A673 (cell line): ENCODE results near the gene EDN1. TPM values are rescaled to one million over a fixed set of nuclear protein-coding genes. Genes with fewer than 3 reads are reported as not detected.

Source experiments
- BruUV-seq: library from RNA; stranded (reverse); fragments of 400-500 nt; replicated peaks from 2 replicates; lab custom pipeline; 2021; lab: Mats Ljungman, UMichigan
- CTCF ChIA-PET: fragments of 300-600 bp; sonication (Branson Sonifier 250); formaldehyde crosslinking; loops from one replicate; lab custom pipeline; 2022; ENCODE audit warnings: antibody characterized with exemption; lab: Charles Lee
- POLR2A ChIA-PET: fragments of 300-600 bp; sonication (Branson Sonifier 250); formaldehyde crosslinking; loops from one replicate; lab custom pipeline; 2022; ENCODE audit warnings: antibody characterized with exemption; ENCODE audit not compliant: low non-redundant PET; lab: Charles Lee
- DNase-seq: peaks from one replicate; pipeline ENCODE4 v3.0.0-alpha.2; 2015; ENCODE audit warnings: low spot score
- H3K27ac ChIP-seq: fragments of 200-600 bp; sonication (generic); 2 replicates; pipeline ENCODE4 v1.5.1; 2016; ENCODE audit warnings: mixed run types, low read depth, mild to moderate bottlenecking, mixed read lengths, antibody characterized with exemption, low read length; ENCODE audit not compliant: poor library complexity, severe bottlenecking
- H3K27me3 ChIP-seq: fragments of 200-600 bp; sonication (generic); replicated peaks from 2 replicates; pipeline ENCODE4 v1.6.1; 2017; ENCODE audit warnings: mixed run types, low read depth, mild to moderate bottlenecking, mixed read lengths, antibody characterized with exemption, low read length; ENCODE audit not compliant: insufficient read depth, poor library complexity
- H3K36me3 ChIP-seq: fragments of 200-600 bp; sonication (generic); 2 replicates; pipeline ENCODE4 v1.6.1; 2016; ENCODE audit warnings: mixed run types, mild to moderate bottlenecking, mixed read lengths, antibody characterized with exemption, low read length; ENCODE audit not compliant: insufficient read depth, poor library complexity, severe bottlenecking
- H3K4me1 ChIP-seq: fragments of 200-600 bp; sonication (generic); 2 replicates; pipeline ENCODE4 v1.6.1; 2017; ENCODE audit warnings: mixed run types, mild to moderate bottlenecking, mixed read lengths, antibody characterized with exemption, low read length; ENCODE audit not compliant: insufficient read depth, poor library complexity, severe bottlenecking
- H3K4me3 ChIP-seq: fragments of 200-600 bp; sonication (generic); 2 replicates; pipeline ENCODE4 v1.5.1; 2016; ENCODE audit warnings: low read depth, mixed run types, mild to moderate bottlenecking, mixed read lengths, low read length; ENCODE audit not compliant: poor library complexity, severe bottlenecking
- H3K9me3 ChIP-seq: fragments of 200-600 bp; sonication (generic); 2 replicates; pipeline ENCODE4 v1.6.1; 2016; ENCODE audit warnings: mixed run types, low read depth, mild to moderate bottlenecking, mixed read lengths, antibody characterized with exemption, low read length; ENCODE audit not compliant: poor library complexity, severe bottlenecking
- CTCF ChIP-seq: fragments of 300-800, 200-600 bp; sonication (generic); conservative IDR thresholded peaks from 2 replicates; pipeline ENCODE4 v1.5.1; 2017; ENCODE audit warnings: low read depth, mild to moderate bottlenecking, antibody characterized with exemption, low read length, moderate library complexity, mixed read lengths
- EZH2 ChIP-seq: fragments of 200-600 bp; sonication (generic); IDR thresholded peaks from 2 replicates; pipeline ENCODE4 v1.6.1; 2017; ENCODE audit warnings: borderline replicate concordance, low read depth, mild to moderate bottlenecking, mixed read lengths, antibody characterized with exemption, low read length; ENCODE audit not compliant: poor library complexity, severe bottlenecking
- intact Hi-C: fragments of 100-400 bp; cut with micrococcal nuclease; formaldehyde crosslinking; loops from one replicate; pipeline ENCODE4 v1.10.0; 2022; ENCODE audit not compliant: unreplicated experiment
- total RNA-seq: library from RNA; stranded (reverse); gene quantifications from 2 replicates; pipeline ENCODE4 v1.2.3, GENCODE V29; 2021

The EDN1 gene
- total RNA-seq, 1 experiment from 2014 or later: not detected

- intact Hi-C loops: no loop called here
- Histone ChIP-seq H3K27me3 (peaks cover 13% of the 10 kb centered on the region), H3K27ac (no peak overlapping the region), H3K9me3 (no peaks in the 10 kb centered on the region), H3K4me3 (no peak overlapping the region), H3K4me1 (no peaks in the 10 kb centered on the region), H3K36me3 (no peaks in the 10 kb centered on the region)
- BruUV-seq: no TSS peak
- DNase-seq: no peak
- ChIA-PET POLR2A (no interaction called here), CTCF (no interaction called here)
- TF ChIP-seq EZH2 (no peak), CTCF (no peak)
Observed at GRCh38 chr6:12298995-12299394, 8.8 kb downstream of the EDN1 start.

- no peak for TF ChIP-seq CTCF
- TF ChIP-seq EZH2: no peak
- Histone ChIP-seq H3K9me3 (no peaks in the 10 kb centered on the region), H3K4me3 (no peak overlapping the region), H3K27ac (no peak overlapping the region), H3K4me1 (no peaks in the 10 kb centered on the region), H3K27me3 (peaks cover 6% of the 10 kb centered on the region), H3K36me3 (no peaks in the 10 kb centered on the region)
- no TSS peak for BruUV-seq
- CTCF ChIA-PET: no interaction called here
- DNase-seq: no peak
- POLR2A ChIA-PET: interaction anchor here (0.5 kb wide), 1 partner anchor 114 kb away, joined by 4 read pairs; no protein-coding TSS in a partner anchor
- intact Hi-C loops: no loop called here
Observed at GRCh38 chr6:12301018-12301417, 10.9 kb downstream of the EDN1 start.

GRCh38 chr6:12304487-12304886 is 14.3 kb downstream of the EDN1 start:
- intact Hi-C loops: no loop called here
- Histone ChIP-seq H3K9me3 (no peaks in the 10 kb centered on the region), H3K36me3 (no peaks in the 10 kb centered on the region), H3K4me3 (no peak overlapping the region), H3K27me3 (no peaks in the 10 kb centered on the region), H3K27ac (no peak overlapping the region), H3K4me1 (no peaks in the 10 kb centered on the region)
- no peak for DNase-seq
- POLR2A ChIA-PET: no interaction called here
- TF ChIP-seq EZH2 (no peak), CTCF (no peak)
- BruUV-seq: no TSS peak
- CTCF ChIA-PET: no interaction called here
